Esophagus muscularis mucosa (tissue), 4 donors: ENCODE measurements around the gene HIKESHI. TPM values are rescaled to one million over a fixed set of nuclear protein-coding genes. Genes with fewer than 3 reads are reported as not detected.

Experiments used
- DNase-seq: peaks from one replicate; pipeline ENCODE4 v3.0.0-alpha.2; 2017; ENCODE audit errors: extremely low spot score
- H3K27ac ChIP-seq, 4 donors: fragments of 200-600 bp; sonication (generic); replicated peaks in 1 of 4; 1 replicate in 3 of 4; 2 replicates in 1 of 4; pipeline ENCODE4 v1.5.1; 2016 to 2019; ENCODE audit warnings: mild to moderate bottlenecking in 1 of 4
- H3K27me3 ChIP-seq, 4 donors: fragments of 200-600 bp; sonication (generic); one replicate each; pipeline versions ENCODE4 v1.5.1 to v1.6.0; 2016 to 2019
- H3K36me3 ChIP-seq, 4 donors: fragments of 200-600 bp; sonication (generic); one replicate each; pipeline ENCODE4 v1.5.1; 2016 to 2019
- H3K4me1 ChIP-seq, 4 donors: fragments of 200-600 bp; sonication (generic); one replicate each; pipeline ENCODE4 v1.5.1; 2016 to 2019
- H3K4me3 ChIP-seq, 4 donors: fragments of 200-600 bp; sonication (generic); 1 replicate in 2 of 4; 2 replicates in 2 of 4; pipeline ENCODE4 v1.5.1; 2016 to 2019; ENCODE audit warnings: mild to moderate bottlenecking in 4 of 4, moderate library complexity in 1 of 4
- H3K9me3 ChIP-seq, 4 donors: fragments of 200-600 bp; sonication (generic); 1 replicate in 3 of 4; 2 replicates in 1 of 4; pipeline ENCODE4 v1.5.1; 2016 to 2019
- EP300 ChIP-seq: sonication (generic); formaldehyde crosslinking; IDR thresholded peaks from one replicate; pipeline ENCODE4 v1.6.1; 2017; ENCODE audit warnings: antibody characterized with exemption
- POLR2A ChIP-seq: fragments of 450-650 bp; IDR thresholded peaks from one replicate; pipeline ENCODE4 v1.6.1; 2017; ENCODE audit warnings: antibody characterized with exemption, moderate library complexity, mild to moderate bottlenecking, low read depth
- POLR2AphosphoS5 ChIP-seq, 2 donors: sonication (generic); formaldehyde crosslinking; IDR thresholded peaks; one replicate each; pipeline ENCODE4 v1.6.1; 2017; ENCODE audit warnings: antibody characterized with exemption in 2 of 2
- WGBS: methylation state at CpG from one replicate; pipeline ENCODE4 v1.1.5; 2018; 5-methylcytosine and 5-hydroxymethylcytosine counted together
- intact Hi-C: fragments of 100-400 bp; cut with DNase I; formaldehyde crosslinking; loops from one replicate; pipeline ENCODE4 v1.15.1; 2023
- total RNA-seq, 4 donors: library from RNA; depleted of rRNA; stranded (reverse); fragments of >200 nt; gene quantifications; one replicate each; pipeline versions ENCODE4 v1.1.0 to v1.2.1, GENCODE V29; 2016
- TF ChIP-seq, protein P1 (sequence below), 3 experiments: fragments of 200-600 bp in 2 of 3; fragments of 450-650 bp in 1 of 3; sonication (generic) in 2 of 3; IDR thresholded peaks; one replicate each; pipeline ENCODE4 v1.5.1; 2017 to 2019; ENCODE audit warnings: antibody characterized with exemption in 3 of 3, mild to moderate bottlenecking in 2 of 3, moderate library complexity in 1 of 3

HIKESHI gene
- total RNA-seq, 4 donors from 2014 or later = 37.1 to 52.7 (median 41.2) TPM

DNA sequence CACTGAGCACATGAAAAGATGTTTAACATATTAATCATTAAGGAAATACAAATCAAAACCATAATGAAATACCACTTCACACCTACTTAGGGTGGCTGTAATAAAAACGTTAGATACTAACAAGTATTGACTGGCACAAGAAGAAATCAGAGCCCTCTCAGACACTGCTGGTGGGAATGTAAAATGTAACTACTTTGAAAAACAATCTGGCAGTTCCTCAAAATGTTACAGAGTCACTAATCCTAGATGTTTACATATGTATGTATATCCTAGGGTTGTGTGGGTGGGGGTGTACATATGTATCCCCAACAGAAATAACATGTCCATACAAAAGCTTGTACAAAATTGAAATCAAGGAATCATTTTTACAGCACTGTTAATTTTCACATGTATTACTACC lies 42.3 kb upstream of the HIKESHI start:
- Histone ChIP-seq H3K4me3 (no peak overlapping the region), H3K27me3 (no peaks in the 10 kb centered on the region), H3K9me3 (no peaks in the 10 kb centered on the region), H3K36me3 (peaks cover 11 to 73% (median 39%) of the 10 kb centered on the region in 4 donors), H3K4me1 (peaks cover 0 to 8% (median 3%) of the 10 kb centered on the region in 4 donors), H3K27ac (no peak overlapping the region)
- intact Hi-C loops = no loop called here
- no peak for DNase-seq
- WGBS = 34% methylated on average over 1 of the region's 1 CpG
- TF ChIP-seq POLR2A (no peak), POLR2AphosphoS5 (IDR thresholded peaks at IDR 0.05) (no peak), EP300 (no peak)
- TF ChIP-seq, protein P1, sequence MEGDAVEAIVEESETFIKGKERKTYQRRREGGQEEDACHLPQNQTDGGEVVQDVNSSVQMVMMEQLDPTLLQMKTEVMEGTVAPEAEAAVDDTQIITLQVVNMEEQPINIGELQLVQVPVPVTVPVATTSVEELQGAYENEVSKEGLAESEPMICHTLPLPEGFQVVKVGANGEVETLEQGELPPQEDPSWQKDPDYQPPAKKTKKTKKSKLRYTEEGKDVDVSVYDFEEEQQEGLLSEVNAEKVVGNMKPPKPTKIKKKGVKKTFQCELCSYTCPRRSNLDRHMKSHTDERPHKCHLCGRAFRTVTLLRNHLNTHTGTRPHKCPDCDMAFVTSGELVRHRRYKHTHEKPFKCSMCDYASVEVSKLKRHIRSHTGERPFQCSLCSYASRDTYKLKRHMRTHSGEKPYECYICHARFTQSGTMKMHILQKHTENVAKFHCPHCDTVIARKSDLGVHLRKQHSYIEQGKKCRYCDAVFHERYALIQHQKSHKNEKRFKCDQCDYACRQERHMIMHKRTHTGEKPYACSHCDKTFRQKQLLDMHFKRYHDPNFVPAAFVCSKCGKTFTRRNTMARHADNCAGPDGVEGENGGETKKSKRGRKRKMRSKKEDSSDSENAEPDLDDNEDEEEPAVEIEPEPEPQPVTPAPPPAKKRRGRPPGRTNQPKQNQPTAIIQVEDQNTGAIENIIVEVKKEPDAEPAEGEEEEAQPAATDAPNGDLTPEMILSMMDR (IDR thresholded peaks at IDR 0.05) = no peak

GRCh38 chr11:86261328-86261727 lies 40.7 kb upstream of the HIKESHI start:
- H3K36me3 ChIP-seq = peaks cover 12 to 71% (median 39%) of the 10 kb centered on the region in 4 donors
- H3K27ac ChIP-seq = no peak overlapping the region
- H3K4me1 ChIP-seq = peaks cover 0 to 8% (median 3%) of the 10 kb centered on the region in 4 donors
- intact Hi-C loops = no loop called here
- WGBS = 100% methylated on average over 3 of the region's 3 CpGs
- no peak for DNase-seq
- H3K9me3 ChIP-seq = no peaks in the 10 kb centered on the region
- H3K4me3 ChIP-seq = no peak overlapping the region
- H3K27me3 ChIP-seq = no peaks in the 10 kb centered on the region
- TF ChIP-seq POLR2AphosphoS5 (IDR thresholded peaks at IDR 0.05) = no peak
- no peak for TF ChIP-seq POLR2A
- TF ChIP-seq, protein P1 (IDR thresholded peaks at IDR 0.05) = no peak
- TF ChIP-seq EP300 = no peak

DNA sequence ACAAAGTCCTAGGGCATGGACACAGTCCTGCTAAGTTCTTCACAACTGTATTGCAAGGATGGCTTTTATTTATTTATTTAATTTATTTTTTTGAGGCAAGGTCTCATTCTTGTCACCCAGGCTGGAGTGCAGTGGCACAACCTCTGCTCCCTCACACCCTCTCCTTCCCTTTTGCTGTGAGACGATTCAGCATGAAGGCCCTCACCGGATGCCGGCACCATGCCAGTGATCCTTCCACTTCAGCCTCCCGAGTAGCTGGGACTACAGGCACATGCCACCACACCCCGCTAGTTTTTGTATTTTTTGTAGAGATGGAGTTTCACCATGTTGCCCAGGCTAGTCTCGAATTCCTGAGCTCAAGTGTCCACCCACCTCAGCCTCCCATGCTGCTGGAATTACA lies 39.7 kb upstream of the HIKESHI start:
- 96% methylated on average over 6 of the region's 6 CpGs for WGBS
- peaks cover 12 to 63% (median 30%) of the 10 kb centered on the region in 4 donors for H3K36me3 ChIP-seq
- DNase-seq = no peak

GRCh38 chr11:86264649-86265048 lies 37.4 kb upstream of the HIKESHI start:
- Histone ChIP-seq H3K27ac (no peak overlapping the region), H3K36me3 (peaks cover 9 to 53% (median 30%) of the 10 kb centered on the region in 4 donors), H3K9me3 (no peaks in the 10 kb centered on the region), H3K27me3 (no peaks in the 10 kb centered on the region), H3K4me1 (peaks cover 0 to 8% (median 0%) of the 10 kb centered on the region in 4 donors), H3K4me3 (no peak overlapping the region)
- intact Hi-C loops = no loop called here
- DNase-seq = no peak
- WGBS = 97% methylated on average over 2 of the region's 2 CpGs
- TF ChIP-seq EP300 = no peak
- TF ChIP-seq, protein P1 (IDR thresholded peaks at IDR 0.05) = no peak
- no peak for TF ChIP-seq POLR2AphosphoS5 (IDR thresholded peaks at IDR 0.05)
- TF ChIP-seq POLR2A = no peak

More for the DNA sequence above, 39.7 kb upstream of the HIKESHI start:
- Histone ChIP-seq H3K27ac (no peak overlapping the region), H3K4me3 (no peak overlapping the region), H3K27me3 (no peaks in the 10 kb centered on the region), H3K9me3 (no peaks in the 10 kb centered on the region), H3K4me1 (peaks cover 0 to 8% (median 2%) of the 10 kb centered on the region in 4 donors)
- TF ChIP-seq EP300 = no peak
- TF ChIP-seq, protein P1 (IDR thresholded peaks at IDR 0.05) = no peak
- no peak for TF ChIP-seq POLR2A
- TF ChIP-seq POLR2AphosphoS5 (IDR thresholded peaks at IDR 0.05) = no peak
- intact Hi-C loops = no loop called here

GRCh38 chr11:86265194-86265593 lies 36.8 kb upstream of the HIKESHI start:
- intact Hi-C loops = no loop called here
- Histone ChIP-seq H3K4me1 (peaks cover 0 to 8% (median 0%) of the 10 kb centered on the region in 4 donors), H3K9me3 (no peaks in the 10 kb centered on the region), H3K4me3 (no peak overlapping the region), H3K27ac (no peak overlapping the region), H3K27me3 (no peaks in the 10 kb centered on the region), H3K36me3 (peaks cover 9 to 51% (median 29%) of the 10 kb centered on the region in 4 donors)
- DNase-seq = no peak
- TF ChIP-seq EP300 (no peak), POLR2A (no peak), POLR2AphosphoS5 (IDR thresholded peaks at IDR 0.05) (no peak)
- TF ChIP-seq, protein P1 (IDR thresholded peaks at IDR 0.05) = no peak
